ENCODE data around the gene APLNR.

DNA sequence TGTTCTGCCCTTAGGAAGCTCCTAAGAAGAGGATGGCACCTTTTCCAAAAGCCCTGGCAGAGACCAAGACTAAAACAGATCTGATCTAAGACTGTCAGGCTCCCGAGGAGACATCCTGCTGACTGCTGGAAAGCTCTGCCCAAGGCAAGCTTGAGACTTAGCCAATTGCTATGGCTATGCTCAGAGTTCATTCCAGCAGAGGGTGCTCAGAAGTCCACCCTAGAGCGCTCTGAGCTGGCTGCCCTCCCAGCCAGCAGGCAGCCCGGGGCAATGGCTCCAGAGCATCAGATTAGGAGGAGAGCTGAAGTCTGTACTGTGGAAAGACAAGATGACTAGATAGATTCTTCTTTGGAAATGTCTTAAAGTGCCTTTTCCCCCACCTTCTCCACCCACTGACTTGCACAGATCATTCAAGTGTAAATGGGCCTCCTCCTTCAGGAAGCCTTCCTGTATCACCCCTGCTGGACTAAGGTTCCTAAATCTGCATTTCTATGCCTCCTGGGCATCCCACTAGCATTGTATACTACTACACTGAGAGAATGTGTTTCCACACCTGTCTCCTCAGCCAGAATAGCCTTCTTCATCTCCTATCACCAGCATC lies 31.9 kb downstream of the APLNR start:
- TF ChIP-seq, protein P1, sequence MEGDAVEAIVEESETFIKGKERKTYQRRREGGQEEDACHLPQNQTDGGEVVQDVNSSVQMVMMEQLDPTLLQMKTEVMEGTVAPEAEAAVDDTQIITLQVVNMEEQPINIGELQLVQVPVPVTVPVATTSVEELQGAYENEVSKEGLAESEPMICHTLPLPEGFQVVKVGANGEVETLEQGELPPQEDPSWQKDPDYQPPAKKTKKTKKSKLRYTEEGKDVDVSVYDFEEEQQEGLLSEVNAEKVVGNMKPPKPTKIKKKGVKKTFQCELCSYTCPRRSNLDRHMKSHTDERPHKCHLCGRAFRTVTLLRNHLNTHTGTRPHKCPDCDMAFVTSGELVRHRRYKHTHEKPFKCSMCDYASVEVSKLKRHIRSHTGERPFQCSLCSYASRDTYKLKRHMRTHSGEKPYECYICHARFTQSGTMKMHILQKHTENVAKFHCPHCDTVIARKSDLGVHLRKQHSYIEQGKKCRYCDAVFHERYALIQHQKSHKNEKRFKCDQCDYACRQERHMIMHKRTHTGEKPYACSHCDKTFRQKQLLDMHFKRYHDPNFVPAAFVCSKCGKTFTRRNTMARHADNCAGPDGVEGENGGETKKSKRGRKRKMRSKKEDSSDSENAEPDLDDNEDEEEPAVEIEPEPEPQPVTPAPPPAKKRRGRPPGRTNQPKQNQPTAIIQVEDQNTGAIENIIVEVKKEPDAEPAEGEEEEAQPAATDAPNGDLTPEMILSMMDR (IDR thresholded peaks at IDR 0.05) = no peak
- TF ChIP-seq, protein P2, sequence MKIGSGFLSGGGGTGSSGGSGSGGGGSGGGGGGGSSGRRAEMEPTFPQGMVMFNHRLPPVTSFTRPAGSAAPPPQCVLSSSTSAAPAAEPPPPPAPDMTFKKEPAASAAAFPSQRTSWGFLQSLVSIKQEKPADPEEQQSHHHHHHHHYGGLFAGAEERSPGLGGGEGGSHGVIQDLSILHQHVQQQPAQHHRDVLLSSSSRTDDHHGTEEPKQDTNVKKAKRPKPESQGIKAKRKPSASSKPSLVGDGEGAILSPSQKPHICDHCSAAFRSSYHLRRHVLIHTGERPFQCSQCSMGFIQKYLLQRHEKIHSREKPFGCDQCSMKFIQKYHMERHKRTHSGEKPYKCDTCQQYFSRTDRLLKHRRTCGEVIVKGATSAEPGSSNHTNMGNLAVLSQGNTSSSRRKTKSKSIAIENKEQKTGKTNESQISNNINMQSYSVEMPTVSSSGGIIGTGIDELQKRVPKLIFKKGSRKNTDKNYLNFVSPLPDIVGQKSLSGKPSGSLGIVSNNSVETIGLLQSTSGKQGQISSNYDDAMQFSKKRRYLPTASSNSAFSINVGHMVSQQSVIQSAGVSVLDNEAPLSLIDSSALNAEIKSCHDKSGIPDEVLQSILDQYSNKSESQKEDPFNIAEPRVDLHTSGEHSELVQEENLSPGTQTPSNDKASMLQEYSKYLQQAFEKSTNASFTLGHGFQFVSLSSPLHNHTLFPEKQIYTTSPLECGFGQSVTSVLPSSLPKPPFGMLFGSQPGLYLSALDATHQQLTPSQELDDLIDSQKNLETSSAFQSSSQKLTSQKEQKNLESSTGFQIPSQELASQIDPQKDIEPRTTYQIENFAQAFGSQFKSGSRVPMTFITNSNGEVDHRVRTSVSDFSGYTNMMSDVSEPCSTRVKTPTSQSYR (CRISPR knock-in tag; IDR thresholded peaks at IDR 0.05) = no peak
- TF ChIP-seq ELF4 (CRISPR knock-in tag; IDR thresholded peaks at IDR 0.05; ENCODE audit: low read depth) (no peak), CREB1 (CRISPR knock-in tag; IDR thresholded peaks at IDR 0.05) (no peak), ZNF263 (CRISPR knock-in tag; IDR thresholded peaks at IDR 0.05; ENCODE audit: low read depth) (no peak), RELA (CRISPR knock-in tag; IDR thresholded peaks at IDR 0.05; ENCODE audit: borderline replicate concordance) (no peak), ZNF121 (CRISPR knock-in tag; IDR thresholded peaks at IDR 0.05) (no peak), ZNF416 (CRISPR knock-in tag; IDR thresholded peaks at IDR 0.05) (no peak), IRF1 (CRISPR knock-in tag; IDR thresholded peaks at IDR 0.05) (no peak)
- TF ChIP-seq, protein P3, sequence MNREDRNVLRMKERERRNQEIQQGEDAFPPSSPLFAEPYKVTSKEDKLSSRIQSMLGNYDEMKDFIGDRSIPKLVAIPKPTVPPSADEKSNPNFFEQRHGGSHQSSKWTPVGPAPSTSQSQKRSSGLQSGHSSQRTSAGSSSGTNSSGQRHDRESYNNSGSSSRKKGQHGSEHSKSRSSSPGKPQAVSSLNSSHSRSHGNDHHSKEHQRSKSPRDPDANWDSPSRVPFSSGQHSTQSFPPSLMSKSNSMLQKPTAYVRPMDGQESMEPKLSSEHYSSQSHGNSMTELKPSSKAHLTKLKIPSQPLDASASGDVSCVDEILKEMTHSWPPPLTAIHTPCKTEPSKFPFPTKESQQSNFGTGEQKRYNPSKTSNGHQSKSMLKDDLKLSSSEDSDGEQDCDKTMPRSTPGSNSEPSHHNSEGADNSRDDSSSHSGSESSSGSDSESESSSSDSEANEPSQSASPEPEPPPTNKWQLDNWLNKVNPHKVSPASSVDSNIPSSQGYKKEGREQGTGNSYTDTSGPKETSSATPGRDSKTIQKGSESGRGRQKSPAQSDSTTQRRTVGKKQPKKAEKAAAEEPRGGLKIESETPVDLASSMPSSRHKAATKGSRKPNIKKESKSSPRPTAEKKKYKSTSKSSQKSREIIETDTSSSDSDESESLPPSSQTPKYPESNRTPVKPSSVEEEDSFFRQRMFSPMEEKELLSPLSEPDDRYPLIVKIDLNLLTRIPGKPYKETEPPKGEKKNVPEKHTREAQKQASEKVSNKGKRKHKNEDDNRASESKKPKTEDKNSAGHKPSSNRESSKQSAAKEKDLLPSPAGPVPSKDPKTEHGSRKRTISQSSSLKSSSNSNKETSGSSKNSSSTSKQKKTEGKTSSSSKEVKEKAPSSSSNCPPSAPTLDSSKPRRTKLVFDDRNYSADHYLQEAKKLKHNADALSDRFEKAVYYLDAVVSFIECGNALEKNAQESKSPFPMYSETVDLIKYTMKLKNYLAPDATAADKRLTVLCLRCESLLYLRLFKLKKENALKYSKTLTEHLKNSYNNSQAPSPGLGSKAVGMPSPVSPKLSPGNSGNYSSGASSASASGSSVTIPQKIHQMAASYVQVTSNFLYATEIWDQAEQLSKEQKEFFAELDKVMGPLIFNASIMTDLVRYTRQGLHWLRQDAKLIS (CRISPR knock-in tag; IDR thresholded peaks at IDR 0.05; ENCODE audit: borderline replicate concordance) = no peak
- TF ChIP-seq, protein P4, sequence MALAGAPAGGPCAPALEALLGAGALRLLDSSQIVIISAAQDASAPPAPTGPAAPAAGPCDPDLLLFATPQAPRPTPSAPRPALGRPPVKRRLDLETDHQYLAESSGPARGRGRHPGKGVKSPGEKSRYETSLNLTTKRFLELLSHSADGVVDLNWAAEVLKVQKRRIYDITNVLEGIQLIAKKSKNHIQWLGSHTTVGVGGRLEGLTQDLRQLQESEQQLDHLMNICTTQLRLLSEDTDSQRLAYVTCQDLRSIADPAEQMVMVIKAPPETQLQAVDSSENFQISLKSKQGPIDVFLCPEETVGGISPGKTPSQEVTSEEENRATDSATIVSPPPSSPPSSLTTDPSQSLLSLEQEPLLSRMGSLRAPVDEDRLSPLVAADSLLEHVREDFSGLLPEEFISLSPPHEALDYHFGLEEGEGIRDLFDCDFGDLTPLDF (CRISPR knock-in tag; IDR thresholded peaks at IDR 0.05) = no peak
- TF ChIP-seq, protein P5, sequence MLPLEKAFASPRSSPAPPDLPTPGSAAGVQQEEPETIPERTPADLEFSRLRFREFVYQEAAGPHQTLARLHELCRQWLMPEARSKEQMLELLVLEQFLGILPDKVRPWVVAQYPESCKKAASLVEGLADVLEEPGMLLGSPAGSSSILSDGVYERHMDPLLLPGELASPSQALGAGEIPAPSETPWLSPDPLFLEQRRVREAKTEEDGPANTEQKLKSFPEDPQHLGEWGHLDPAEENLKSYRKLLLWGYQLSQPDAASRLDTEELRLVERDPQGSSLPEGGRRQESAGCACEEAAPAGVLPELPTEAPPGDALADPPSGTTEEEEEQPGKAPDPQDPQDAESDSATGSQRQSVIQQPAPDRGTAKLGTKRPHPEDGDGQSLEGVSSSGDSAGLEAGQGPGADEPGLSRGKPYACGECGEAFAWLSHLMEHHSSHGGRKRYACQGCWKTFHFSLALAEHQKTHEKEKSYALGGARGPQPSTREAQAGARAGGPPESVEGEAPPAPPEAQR (CRISPR knock-in tag; IDR thresholded peaks at IDR 0.05) = no peak
- TF ChIP-seq, protein P6, sequence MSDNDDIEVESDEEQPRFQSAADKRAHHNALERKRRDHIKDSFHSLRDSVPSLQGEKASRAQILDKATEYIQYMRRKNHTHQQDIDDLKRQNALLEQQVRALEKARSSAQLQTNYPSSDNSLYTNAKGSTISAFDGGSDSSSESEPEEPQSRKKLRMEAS (CRISPR knock-in tag; IDR thresholded peaks at IDR 0.05) = no peak
- TF ChIP-seq, protein P7, sequence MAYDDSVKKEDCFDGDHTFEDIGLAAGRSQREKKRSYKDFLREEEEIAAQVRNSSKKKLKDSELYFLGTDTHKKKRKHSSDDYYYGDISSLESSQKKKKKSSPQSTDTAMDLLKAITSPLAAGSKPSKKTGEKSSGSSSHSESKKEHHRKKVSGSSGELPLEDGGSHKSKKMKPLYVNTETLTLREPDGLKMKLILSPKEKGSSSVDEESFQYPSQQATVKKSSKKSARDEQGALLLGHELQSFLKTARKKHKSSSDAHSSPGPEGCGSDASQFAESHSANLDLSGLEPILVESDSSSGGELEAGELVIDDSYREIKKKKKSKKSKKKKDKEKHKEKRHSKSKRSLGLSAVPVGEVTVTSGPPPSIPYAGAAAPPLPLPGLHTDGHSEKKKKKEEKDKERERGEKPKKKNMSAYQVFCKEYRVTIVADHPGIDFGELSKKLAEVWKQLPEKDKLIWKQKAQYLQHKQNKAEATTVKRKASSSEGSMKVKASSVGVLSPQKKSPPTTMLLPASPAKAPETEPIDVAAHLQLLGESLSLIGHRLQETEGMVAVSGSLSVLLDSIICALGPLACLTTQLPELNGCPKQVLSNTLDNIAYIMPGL (CRISPR knock-in tag; IDR thresholded peaks at IDR 0.05) = no peak
